GM21526 (cell line): ENCODE data around the gene NMUR2.

Source experiments
- ATAC-seq: cut with Tn5 transposase; IDR thresholded peaks from one replicate; pipeline ENCODE4 v1.9.1; 2021; ENCODE audit warnings: moderate library complexity; ENCODE audit not compliant: unreplicated experiment, low FRiP score

NMUR2 gene

DNA sequence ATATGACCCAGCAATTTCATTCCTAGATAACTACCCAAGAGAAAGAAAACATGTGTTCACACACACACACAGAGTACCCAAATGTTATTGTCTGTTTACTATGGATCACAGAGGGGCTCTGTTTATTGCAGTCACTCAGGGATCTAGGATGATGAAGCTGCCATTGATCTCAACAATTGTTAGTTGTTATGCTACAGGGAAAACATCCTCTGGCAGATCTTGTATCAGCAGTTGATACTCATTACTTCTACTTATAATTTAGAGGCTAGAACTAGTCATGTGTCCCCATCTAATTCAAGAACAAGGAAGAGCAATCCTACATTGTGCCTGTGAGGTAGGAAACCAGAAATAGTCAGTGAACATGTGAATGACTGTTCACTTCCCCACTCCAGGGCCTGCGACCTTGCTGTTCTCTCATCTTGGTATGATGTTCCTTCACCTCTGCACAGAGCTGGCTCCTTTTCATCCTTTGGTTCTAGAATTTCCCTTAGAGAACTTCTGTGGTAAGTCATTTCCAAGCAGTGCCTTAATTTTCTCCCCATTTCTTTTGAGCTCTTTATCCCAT, 30.3 kb downstream of the NMUR2 start:
- ATAC-seq, result no peak

GRCh38 chr5:152372875-152373274, 32.2 kb downstream of the NMUR2 start:
- no peak for ATAC-seq

DNA sequence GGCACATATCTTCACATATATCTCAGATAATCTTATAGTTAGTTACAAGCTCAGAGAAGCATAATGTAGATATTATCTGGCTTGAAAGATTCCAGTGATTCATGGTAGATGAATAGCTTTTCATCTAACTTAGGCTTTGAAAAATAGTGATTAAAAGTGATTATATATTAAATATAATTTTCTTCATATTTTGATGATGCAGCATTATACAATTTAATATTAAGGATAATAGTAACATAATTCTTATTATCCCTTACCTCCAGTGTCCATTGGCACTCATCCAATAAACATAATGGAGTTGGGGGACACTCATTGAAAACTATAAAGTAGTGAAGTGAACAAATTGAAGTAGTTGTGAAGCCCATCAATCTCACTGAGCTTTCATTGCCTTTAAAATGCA, 35.8 kb downstream of the NMUR2 start:
- ATAC-seq, result no peak

- ATAC-seq, result no peak
These were observed 37.5 kb downstream of the NMUR2 start for GRCh38 chr5:152367554-152367953.

GRCh38 chr5:152366716-152367115, 38.4 kb downstream of the NMUR2 start:
- ATAC-seq, result no peak

DNA sequence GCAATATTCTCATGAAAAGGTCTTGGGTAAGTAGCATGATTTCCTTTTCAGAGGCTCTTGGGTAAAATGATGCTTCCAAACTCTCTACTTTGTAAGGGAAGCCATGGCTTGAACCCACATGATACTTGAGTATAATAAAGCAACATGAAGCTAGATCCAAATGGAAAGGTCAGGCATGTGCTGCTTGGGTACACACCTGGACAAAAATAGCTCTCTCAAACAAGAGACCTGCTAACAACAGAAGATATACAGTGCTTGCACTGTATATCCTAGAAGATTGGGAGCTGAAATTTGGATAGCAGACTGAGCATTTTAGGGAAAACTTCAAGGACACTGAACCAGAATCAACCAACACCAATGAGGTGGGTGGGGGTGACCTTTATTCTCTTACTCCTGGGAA, 40.2 kb downstream of the NMUR2 start:
- no peak for ATAC-seq

DNA sequence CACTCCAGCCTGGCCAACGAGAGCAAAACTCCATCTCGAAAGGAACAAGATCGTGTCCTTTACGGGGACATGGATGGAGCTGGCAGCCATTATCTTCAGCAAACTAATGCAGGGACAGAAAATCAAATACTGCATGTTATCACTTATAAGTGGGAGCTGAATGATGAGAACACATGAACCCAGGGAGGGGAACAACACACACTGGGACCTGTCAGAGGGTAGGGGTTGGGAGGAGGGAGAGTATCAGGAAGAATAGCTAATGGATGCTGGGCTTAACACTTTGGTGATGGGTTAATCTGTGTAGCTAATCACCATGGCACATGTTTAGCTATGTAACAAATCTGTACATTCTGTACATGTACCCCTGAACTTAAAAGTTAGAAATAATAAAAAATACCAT, 40.9 kb downstream of the NMUR2 start:
- no peak for ATAC-seq

GRCh38 chr5:152358861-152359568, 46.1 kb downstream of the NMUR2 start:
- ATAC-seq, result no peak

GRCh38 chr5:152356506-152356905, 48.6 kb downstream of the NMUR2 start:
- no peak for ATAC-seq

DNA sequence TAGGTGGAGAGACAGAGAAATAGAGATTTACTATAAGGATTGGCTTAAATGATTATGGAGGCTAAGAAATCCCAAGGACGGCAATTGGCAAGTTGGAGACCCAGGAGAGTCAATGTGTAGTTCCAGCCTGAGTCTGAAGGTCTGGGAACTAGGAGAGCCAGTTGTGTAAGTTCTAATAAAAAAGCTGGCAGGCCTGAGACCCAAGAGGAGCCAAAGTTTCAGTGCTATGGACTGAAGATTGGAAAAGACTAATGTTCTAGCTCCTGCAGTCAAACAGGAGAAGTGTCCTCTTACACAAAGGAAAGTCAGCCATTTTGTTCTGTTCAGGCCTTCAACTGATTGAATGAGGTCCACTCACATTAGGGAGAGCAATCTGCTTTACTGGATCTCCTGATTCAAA, 50.0 kb downstream of the NMUR2 start:
- ATAC-seq, result no peak

DNA sequence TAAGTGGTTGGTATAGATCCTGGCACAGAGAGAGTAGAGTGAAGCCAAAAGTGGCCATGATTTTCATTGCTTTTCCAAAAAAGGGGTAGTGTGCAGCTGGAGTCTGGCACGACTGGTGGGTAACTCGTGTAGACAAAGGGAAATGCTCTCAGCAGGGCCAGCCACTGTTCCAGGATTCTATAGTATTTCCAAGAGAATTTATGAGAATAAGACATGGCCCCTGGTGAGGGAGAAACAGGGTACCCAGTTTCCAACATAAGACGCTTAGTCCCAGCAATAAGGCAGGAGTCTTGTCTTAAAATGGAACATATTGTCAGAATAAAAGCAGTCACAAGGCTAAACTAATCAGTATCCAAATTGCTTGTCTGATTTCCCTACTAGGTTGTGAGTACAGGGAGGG, 52.1 kb downstream of the NMUR2 start:
- no peak for ATAC-seq

- peak; percentile 93 for ATAC-seq
These were observed 55.2 kb downstream of the NMUR2 start for GRCh38 chr5:152349683-152350526.
